Mammary microvascular endothelial cell (primary cell): ENCODE results near the gene PRAMEF18. TPM values are rescaled to one million over a fixed set of nuclear protein-coding genes. Genes with fewer than 3 reads are reported as not detected.

Experiments
- total RNA-seq: library from RNA; depleted of rRNA; stranded (reverse); fragments of >200 nt; gene quantifications from 2 replicates; pipeline ENCODE4 v1.2.3, GENCODE V29; 2015

Gene PRAMEF18
- total RNA-seq: not detected in 2 replicates

DNA sequence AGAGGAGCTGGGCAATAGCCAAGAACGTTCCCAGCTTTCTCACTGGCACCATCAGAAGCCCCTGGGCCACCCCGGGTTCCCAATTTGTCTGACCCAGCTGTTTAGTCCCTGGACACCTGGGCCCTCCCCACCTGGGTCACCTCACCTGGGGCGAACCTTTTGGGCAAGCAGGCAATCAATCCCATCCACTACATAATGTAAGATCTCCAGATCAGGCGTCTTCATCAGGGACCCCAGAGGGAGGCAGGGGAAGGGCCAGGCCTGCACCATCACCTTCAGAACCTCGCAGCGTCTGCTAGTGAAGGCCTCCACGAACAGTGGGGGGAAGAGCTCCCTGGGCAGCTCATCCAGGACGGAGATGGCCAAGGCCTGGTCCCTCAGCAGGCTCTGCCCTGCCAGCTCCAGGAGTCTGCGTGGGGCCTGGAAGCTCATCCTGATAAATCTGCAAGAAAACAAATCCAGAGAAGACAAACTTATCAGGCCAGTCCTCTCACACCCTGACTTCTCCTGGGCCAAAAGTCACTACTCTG is at the start of gene PRAMEF18:
PRAMEF18 (minus strand) TSS at position 480 of the 530 bp plus-strand sequence; CDS start at position 432, 48 bp downstream.

GRCh38 chr1:13253898-13254297 is 27.9 kb upstream of the PRAMEF18 start, which contains the start of gene PRAMEF5:
TSS of gene PRAMEF5 (plus strand) at chr1:13254198. CDS start at chr1:13259269, 5,071 bp downstream.

DNA sequence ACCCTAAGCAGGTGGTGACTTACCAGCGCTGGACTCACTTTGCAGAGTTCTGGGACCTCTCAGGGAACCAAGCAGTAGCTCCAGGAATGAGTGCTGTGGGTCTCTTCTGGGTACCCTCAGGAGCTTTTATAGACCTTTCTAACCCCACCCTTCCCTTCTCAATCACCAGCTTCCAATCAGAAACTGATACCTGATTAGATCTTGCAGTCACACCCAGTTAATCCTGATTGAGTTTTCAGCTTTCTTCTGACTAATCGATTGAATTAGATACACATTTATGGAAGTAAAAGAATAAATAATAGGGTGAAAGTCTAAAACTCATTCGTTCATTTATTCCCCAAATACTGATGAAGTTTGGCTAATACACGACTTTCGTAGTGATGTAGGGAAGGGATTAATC is 24.6 kb downstream of the PRAMEF18 start, which contains the start of gene PRAMEF13:
PRAMEF13 (minus strand) TSS at position 101 of the 400 bp plus-strand sequence. CDS start 1,820 bp downstream, outside the sequence.

Other genes with a start within 250 kb of the PRAMEF18 start
- not detected in 2 replicates for gene PRAMEF27, start 169.6 kb downstream of the PRAMEF18 start, total RNA-seq
- not detected in 2 replicates for gene HNRNPCL3, start 165.4 kb downstream of the PRAMEF18 start, total RNA-seq
- not detected in 2 replicates for gene PRAMEF25, start 155.4 kb downstream of the PRAMEF18 start, total RNA-seq
- gene HNRNPCL2, start 109.3 kb downstream of the PRAMEF18 start, total RNA-seq: not detected in 2 replicates
- gene PRAMEF26, start 70.1 kb downstream of the PRAMEF18 start, total RNA-seq: not detected in 2 replicates
- not detected in 2 replicates for gene HNRNPCL4, start 60.5 kb downstream of the PRAMEF18 start, total RNA-seq
- gene PRAMEF9, start 54.3 kb downstream of the PRAMEF18 start, total RNA-seq: not detected in 2 replicates
- gene PRAMEF13, start 24.7 kb downstream of the PRAMEF18 start, total RNA-seq: not detected in 2 replicates
- gene PRAMEF5, start 28.0 kb upstream of the PRAMEF18 start, total RNA-seq: not detected in 2 replicates
- gene PRAMEF8, start 59.0 kb upstream of the PRAMEF18 start, total RNA-seq: not detected in 2 replicates
- gene PRAMEF33, start 77.4 kb upstream of the PRAMEF18 start, total RNA-seq: not detected in 2 replicates
- gene PRAMEF15, start 89.4 kb upstream of the PRAMEF18 start, total RNA-seq: not detected in 2 replicates
- not detected in 2 replicates for gene PRAMEF14, start 121.0 kb upstream of the PRAMEF18 start, total RNA-seq
- gene PRAMEF19, start 145.8 kb upstream of the PRAMEF18 start, total RNA-seq: not detected in 2 replicates
- gene PRAMEF17, start 163.5 kb upstream of the PRAMEF18 start, total RNA-seq: not detected in 2 replicates
- not detected in 2 replicates for gene PRAMEF20, start 184.3 kb upstream of the PRAMEF18 start, total RNA-seq